Mesenchymal stem cell (in vitro differentiated cells and primary cell): ENCODE data around the gene ACTRT2.

Source experiments
- DNase-seq: peaks from one replicate; pipeline ENCODE4 v3.0.0-alpha.2; 2013
- H2AFZ ChIP-seq: one replicate; pipeline ENCODE4 v1.6.1; 2013; ENCODE audit warnings: low read depth, mild to moderate bottlenecking, control low read depth, inconsistent platforms, low read length, moderate library complexity
- H2AK5ac ChIP-seq: 2 replicates; pipeline ENCODE4 v1.6.1; 2013; ENCODE audit warnings: low read length, moderate library complexity, mild to moderate bottlenecking, inconsistent platforms; ENCODE audit not compliant: severe bottlenecking
- H2BK120ac ChIP-seq: one replicate; pipeline ENCODE4 v1.6.1; 2013; ENCODE audit warnings: low read depth, mild to moderate bottlenecking, inconsistent platforms, low read length, moderate library complexity
- H2BK12ac ChIP-seq, 2 experiments: one replicate each; pipeline ENCODE4 v1.6.1; 2013; ENCODE audit warnings: inconsistent platforms in 2 of 2, low read length in 2 of 2, mild to moderate bottlenecking in 2 of 2, moderate library complexity in 2 of 2, control low read depth in 1 of 2
- H2BK15ac ChIP-seq: one replicate; pipeline ENCODE4 v1.6.1; 2013; ENCODE audit warnings: mild to moderate bottlenecking, low read depth, inconsistent platforms; ENCODE audit not compliant: poor library complexity, severe bottlenecking
- H2BK5ac ChIP-seq: 2 replicates; pipeline ENCODE4 v1.6.1; 2013; ENCODE audit warnings: low read depth, mild to moderate bottlenecking, low read length, control low read depth, inconsistent platforms; ENCODE audit not compliant: poor library complexity, severe bottlenecking
- H3K14ac ChIP-seq, 2 experiments: one replicate each; pipeline ENCODE4 v1.6.1; 2013; ENCODE audit warnings: inconsistent platforms in 2 of 2, low read length in 2 of 2, control low read depth in 1 of 2, mild to moderate bottlenecking in 1 of 2, moderate library complexity in 1 of 2
- H3K18ac ChIP-seq, 2 experiments: one replicate each; pipeline ENCODE4 v1.6.1; 2013; ENCODE audit warnings: inconsistent platforms in 2 of 2, low read length in 2 of 2, control low read depth in 1 of 2, low read depth in 1 of 2, mild to moderate bottlenecking in 1 of 2
- H3K23ac ChIP-seq, 2 experiments: one replicate each; pipeline ENCODE4 v1.6.1; 2013; ENCODE audit warnings: inconsistent platforms in 2 of 2, low read length in 2 of 2, mild to moderate bottlenecking in 2 of 2, moderate library complexity in 2 of 2, control low read depth in 1 of 2
- H3K27ac ChIP-seq: 2 replicates; pipeline ENCODE4 v1.5.1; 2013; ENCODE audit warnings: mild to moderate bottlenecking, moderate library complexity, low read length, control low read depth, inconsistent platforms; ENCODE audit not compliant: poor library complexity, severe bottlenecking
- H3K27me3 ChIP-seq, 2 experiments: 2 replicates each; pipeline versions ENCODE4 v1.6.1 to v1.7.0; 2013; ENCODE audit warnings: low read length in 2 of 2, mild to moderate bottlenecking in 2 of 2, moderate library complexity in 2 of 2, control low read depth in 1 of 2, inconsistent platforms in 1 of 2; ENCODE audit not compliant: control insufficient read depth in 1 of 2, insufficient read depth in 1 of 2
- H3K36me3 ChIP-seq, 2 experiments: 2 replicates each; pipeline versions ENCODE4 v1.6.1 to v1.7.0; 2013; ENCODE audit warnings: low read length in 2 of 2, control low read depth in 1 of 2, inconsistent platforms in 1 of 2, low read depth in 1 of 2, mild to moderate bottlenecking in 1 of 2; ENCODE audit not compliant: insufficient read depth in 2 of 2, control insufficient read depth in 1 of 2
- H3K4ac ChIP-seq, 2 experiments: one replicate each; pipeline ENCODE4 v1.6.1; 2013; ENCODE audit warnings: inconsistent platforms in 2 of 2, low read length in 2 of 2, mild to moderate bottlenecking in 2 of 2, moderate library complexity in 2 of 2, control low read depth in 1 of 2, low read depth in 1 of 2
- H3K4me1 ChIP-seq: 2 replicates; pipeline ENCODE4 v1.6.1; 2013; ENCODE audit warnings: low read depth, low read length, control low read depth; ENCODE audit not compliant: control insufficient read depth, insufficient read depth
- H3K4me2 ChIP-seq: 2 replicates; pipeline ENCODE4 v1.6.1; 2013; ENCODE audit warnings: low read length, mild to moderate bottlenecking, inconsistent platforms; ENCODE audit not compliant: poor library complexity, severe bottlenecking
- H3K4me3 ChIP-seq, 2 experiments: 2 replicates each; pipeline versions ENCODE4 v1.5.1 to v1.7.0; 2013; ENCODE audit warnings: low read length in 2 of 2, mild to moderate bottlenecking in 2 of 2, control low read depth in 1 of 2, low read depth in 1 of 2; ENCODE audit not compliant: insufficient read depth in 1 of 2
- H3K79me1 ChIP-seq: replicated peaks from 2 replicates; pipeline ENCODE4 v1.6.1; 2013; ENCODE audit warnings: mild to moderate bottlenecking, control low read depth, low read length, inconsistent platforms; ENCODE audit not compliant: poor library complexity, severe bottlenecking
- H3K9ac ChIP-seq: 2 replicates; pipeline ENCODE4 v1.7.0; 2013; ENCODE audit warnings: mild to moderate bottlenecking, low read length, moderate library complexity
- H3K9me3 ChIP-seq: 2 replicates; pipeline ENCODE4 v1.7.0; 2013; ENCODE audit warnings: mild to moderate bottlenecking, low read length; ENCODE audit not compliant: control insufficient read depth
- H4K8ac ChIP-seq: one replicate; pipeline ENCODE4 v1.6.1; 2013; ENCODE audit warnings: inconsistent platforms, mild to moderate bottlenecking, low read length, moderate library complexity
- H4K91ac ChIP-seq: one replicate; pipeline ENCODE4 v1.6.1; 2013; ENCODE audit warnings: mild to moderate bottlenecking, low read length, inconsistent platforms
- WGBS: methylation state at CpG from one replicate; pipeline ENCODE4 v1.1.7; 2013; ENCODE audit warnings: mixed read lengths; 5-methylcytosine and 5-hydroxymethylcytosine counted together

ACTRT2 gene

GRCh38 chr1:3054474-3054873, 33.2 kb downstream of the ACTRT2 start:
- 82% methylated on average over 12 of the region's 12 CpGs for WGBS
- Histone ChIP-seq H4K91ac (no peak overlapping the region), H3K9me3 (no peaks in the 10 kb centered on the region), H3K36me3 (no peaks in the 10 kb centered on the region), H2BK15ac (no peak overlapping the region), H3K9ac (no peak overlapping the region), H3K79me1 (no peaks in the 10 kb centered on the region), H3K4me1 (no peaks in the 10 kb centered on the region), H2BK120ac (no peak overlapping the region), H3K18ac (no peak overlapping the region), H2AFZ (no peak overlapping the region), H4K8ac (no peak overlapping the region), H2AK5ac (no peak overlapping the region), H3K14ac (no peak overlapping the region), H3K4me2 (no peak overlapping the region), H3K27me3 (peaks cover 0 to 57% of the 10 kb centered on the region in 2 experiments), H2BK12ac (no peak overlapping the region), H2BK5ac (no peak overlapping the region), H3K4ac (no peak overlapping the region), H3K23ac (no peak overlapping the region), H3K4me3 (no peak overlapping the region), H3K27ac (no peak overlapping the region)
- no peak for DNase-seq

GRCh38 chr1:3055051-3055450, 33.8 kb downstream of the ACTRT2 start:
- no peaks in the 10 kb centered on the region for H3K79me1 ChIP-seq
- H2BK120ac ChIP-seq, result no peak overlapping the region
- no peak overlapping the region for H2BK12ac ChIP-seq
- no peaks in the 10 kb centered on the region for H3K36me3 ChIP-seq
- DNase-seq, result no peak
- H3K4me1 ChIP-seq, result no peaks in the 10 kb centered on the region
- no peak overlapping the region for H3K23ac ChIP-seq
- no peaks in the 10 kb centered on the region for H3K9me3 ChIP-seq
- H2BK5ac ChIP-seq, result no peak overlapping the region
- no peak overlapping the region for H2AK5ac ChIP-seq
- no peak overlapping the region for H3K27ac ChIP-seq
- H3K14ac ChIP-seq, result no peak overlapping the region
- no peak overlapping the region for H3K18ac ChIP-seq
- no peak overlapping the region for H3K4me2 ChIP-seq
- no peak overlapping the region for H2BK15ac ChIP-seq
- H3K27me3 ChIP-seq, result peaks cover 0 to 62% of the 10 kb centered on the region in 2 experiments
- WGBS, result 82% methylated on average over 5 of the region's 9 CpGs
- H2AFZ ChIP-seq, result no peak overlapping the region
- H4K8ac ChIP-seq, result no peak overlapping the region
- no peak overlapping the region for H3K4me3 ChIP-seq
- H4K91ac ChIP-seq, result no peak overlapping the region
- no peak overlapping the region for H3K9ac ChIP-seq
- no peak overlapping the region for H3K4ac ChIP-seq

GRCh38 chr1:3056641-3057040, 35.4 kb downstream of the ACTRT2 start:
- H4K91ac ChIP-seq, result no peak overlapping the region
- no peak overlapping the region for H2BK15ac ChIP-seq
- WGBS, result 80% methylated on average over 5 of the region's 5 CpGs
- H3K4me2 ChIP-seq, result no peak overlapping the region
- H3K36me3 ChIP-seq, result no peaks in the 10 kb centered on the region
- H3K27me3 ChIP-seq, result peaks cover 4 to 73% of the 10 kb centered on the region in 2 experiments
- no peak overlapping the region for H3K23ac ChIP-seq
- H3K18ac ChIP-seq, result no peak overlapping the region
- no peak overlapping the region for H3K14ac ChIP-seq
- no peaks in the 10 kb centered on the region for H3K4me1 ChIP-seq
- no peak overlapping the region for H3K27ac ChIP-seq
- H3K4me3 ChIP-seq, result no peak overlapping the region
- no peak for DNase-seq
- no peak overlapping the region for H2AK5ac ChIP-seq
- H2BK120ac ChIP-seq, result no peak overlapping the region
- H2BK5ac ChIP-seq, result no peak overlapping the region
- H3K9me3 ChIP-seq, result no peaks in the 10 kb centered on the region
- no peak overlapping the region for H4K8ac ChIP-seq
- H3K79me1 ChIP-seq, result no peaks in the 10 kb centered on the region
- H2BK12ac ChIP-seq, result no peak overlapping the region
- H3K9ac ChIP-seq, result no peak overlapping the region
- H2AFZ ChIP-seq, result no peak overlapping the region
- H3K4ac ChIP-seq, result no peak overlapping the region

GRCh38 chr1:3058263-3059030, 37.2 kb downstream of the ACTRT2 start:
- H3K23ac ChIP-seq, result no peak overlapping the region
- H3K27me3 ChIP-seq, result peaks cover 20 to 88% of the 10 kb centered on the region in 2 experiments
- H3K4me1 ChIP-seq, result no peaks in the 10 kb centered on the region
- H2BK12ac ChIP-seq, result no peak overlapping the region
- no peak overlapping the region for H3K4me3 ChIP-seq
- H2AK5ac ChIP-seq, result no peak overlapping the region
- H3K18ac ChIP-seq, result no peak overlapping the region
- no peak overlapping the region for H3K4ac ChIP-seq
- H2AFZ ChIP-seq, result no peak overlapping the region
- no peak overlapping the region for H4K8ac ChIP-seq
- H4K91ac ChIP-seq, result no peak overlapping the region
- H2BK5ac ChIP-seq, result no peak overlapping the region
- WGBS, result 63% methylated on average over 10 of the region's 10 CpGs
- H3K9me3 ChIP-seq, result no peaks in the 10 kb centered on the region
- H3K4me2 ChIP-seq, result no peak overlapping the region
- H2BK120ac ChIP-seq, result no peak overlapping the region
- H3K27ac ChIP-seq, result no peak overlapping the region
- no peaks in the 10 kb centered on the region for H3K79me1 ChIP-seq
- no peak overlapping the region for H3K14ac ChIP-seq
- H2BK15ac ChIP-seq, result no peak overlapping the region
- DNase-seq, result no peak
- no peak overlapping the region for H3K9ac ChIP-seq
- no peaks in the 10 kb centered on the region for H3K36me3 ChIP-seq
